ENCODE measurements around the gene SPTAN1.

The SPTAN1 gene

GRCh38 chr9:128526720-128527119 lies 25.7 kb upstream of the SPTAN1 start:
- Histone ChIP-seq H3K9ac (ENCODE audit: low read length) (no peak overlapping the region), H3F3A (ENCODE audit: insufficient read depth, low read length) (no peaks in the 10 kb centered on the region), H3K36me3 (replicated peaks; ENCODE audit: insufficient read depth, low read length) (no peaks in the 10 kb centered on the region; the same call in 1 of the 2 replicates), H3K27me3 (replicated peaks; ENCODE audit: insufficient read depth, low read length) (no peaks in the 10 kb centered on the region), H3K27ac (ENCODE audit: low read length) (no peak overlapping the region), H3K4me1 (ENCODE audit: low read length) (no peaks in the 10 kb centered on the region), H3K9me2 (replicated peaks; ENCODE audit: insufficient read depth, low read length) (no peaks in the 10 kb centered on the region), H3K79me2 (ENCODE audit: low read length) (no peaks in the 10 kb centered on the region), H3K4me2 (ENCODE audit: low read depth, low read length) (no peak overlapping the region), H3K4me3 (ENCODE audit: low read length) (no peak overlapping the region), H3K9me3 (replicated peaks; ENCODE audit: insufficient read depth, low read length) (no peaks in the 10 kb centered on the region), H2AFZ (ENCODE audit: low read length) (no peak overlapping the region), H4K20me1 (ENCODE audit: insufficient read depth, low read length) (no peaks in the 10 kb centered on the region)
- no peak for DNase-seq
- TF ChIP-seq CTCF (IDR thresholded peaks at IDR 0.05; ENCODE audit: low read length) (no peak), EZH2 (optimal IDR thresholded peaks at IDR 0.05; ENCODE audit: low read depth, low read length) (no peak), EZH2phosphoT487 (IDR thresholded peaks at IDR 0.05; ENCODE audit: low read length) (no peak)

DNA sequence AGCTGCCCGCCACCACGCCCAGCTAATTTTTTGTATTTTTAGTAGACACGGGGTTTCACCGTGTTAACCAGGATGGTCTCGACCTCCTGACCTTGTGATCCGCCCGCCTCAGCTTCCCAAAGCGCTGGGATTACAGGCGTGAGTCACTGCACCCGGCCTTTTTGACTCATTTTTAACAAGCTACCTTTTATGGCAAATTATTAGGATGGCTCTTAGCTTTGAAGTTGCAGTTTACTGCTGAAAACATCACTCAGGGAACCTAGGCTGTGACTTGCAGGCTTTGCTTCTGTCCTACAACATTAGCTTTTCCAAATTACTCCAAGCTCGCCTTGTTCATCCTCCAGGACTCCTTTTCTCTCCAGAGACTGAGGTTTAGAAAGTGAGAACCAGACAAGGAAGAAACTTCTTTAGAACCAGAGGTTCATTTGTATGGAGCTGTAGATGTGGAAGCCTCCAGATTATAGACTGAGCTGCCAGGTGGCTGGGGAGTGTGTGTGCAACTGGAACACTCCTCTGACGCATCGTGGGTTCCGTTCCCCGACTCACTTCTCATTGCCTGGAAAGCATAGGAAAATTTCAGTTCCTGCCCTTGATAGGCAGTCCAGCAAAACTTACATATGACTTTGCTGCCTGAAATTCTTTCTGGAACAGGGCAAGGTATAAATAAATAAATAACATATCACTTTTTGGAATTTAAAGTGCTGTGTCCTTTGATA lies 23.8 kb upstream of the SPTAN1 start:
- H3K9ac ChIP-seq (ENCODE audit: low read length), result no peak overlapping the region
- H3K79me2 ChIP-seq (ENCODE audit: low read length), result no peaks in the 10 kb centered on the region
- H3K36me3 ChIP-seq (replicated peaks; ENCODE audit: insufficient read depth, low read length), result no peaks in the 10 kb centered on the region
- no peak overlapping the region for H3K4me2 ChIP-seq (ENCODE audit: low read depth, low read length)
- no peaks in the 10 kb centered on the region for H3K9me2 ChIP-seq (replicated peaks; ENCODE audit: insufficient read depth, low read length)
- no peaks in the 10 kb centered on the region for H3F3A ChIP-seq (ENCODE audit: insufficient read depth, low read length)
- H4K20me1 ChIP-seq (ENCODE audit: insufficient read depth, low read length), result no peaks in the 10 kb centered on the region
- H3K4me3 ChIP-seq (ENCODE audit: low read length), result no peak overlapping the region
- no peaks in the 10 kb centered on the region for H3K27me3 ChIP-seq (replicated peaks; ENCODE audit: insufficient read depth, low read length)
- H3K27ac ChIP-seq (ENCODE audit: low read length), result no peak overlapping the region
- DNase-seq, result no peak
- no peak for TF ChIP-seq CTCF (IDR thresholded peaks at IDR 0.05; ENCODE audit: low read length)
- TF ChIP-seq EZH2phosphoT487 (IDR thresholded peaks at IDR 0.05; ENCODE audit: low read length), result no peak
- TF ChIP-seq EZH2 (optimal IDR thresholded peaks at IDR 0.05; ENCODE audit: low read depth, low read length), result no peak
- H3K4me1 ChIP-seq (ENCODE audit: low read length), result no peaks in the 10 kb centered on the region
- H3K9me3 ChIP-seq (replicated peaks; ENCODE audit: insufficient read depth, low read length), result no peaks in the 10 kb centered on the region
- no peak overlapping the region for H2AFZ ChIP-seq (ENCODE audit: low read length)

DNA sequence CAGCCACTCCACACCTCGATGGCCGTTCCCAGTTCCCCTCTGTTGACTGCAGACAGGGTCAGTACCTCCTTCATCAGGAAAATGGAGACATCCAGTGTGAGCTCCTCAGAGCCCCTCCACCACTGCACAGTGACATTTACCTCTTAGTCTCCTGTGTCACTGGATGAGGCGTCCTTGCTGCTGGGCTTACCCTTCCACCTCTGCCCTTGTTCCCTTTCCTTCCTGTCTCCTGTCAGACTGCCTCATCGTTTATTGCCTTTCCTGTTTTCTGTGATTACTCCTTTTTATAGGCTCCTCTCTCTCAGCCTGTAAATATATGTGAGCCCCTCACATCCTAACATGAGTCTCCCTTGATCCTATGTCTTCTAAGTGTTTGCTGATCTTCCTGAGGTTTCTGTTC lies 23.2 kb upstream of the SPTAN1 start:
- DNase-seq, result no peak
- Histone ChIP-seq H3K27ac (ENCODE audit: low read length) (no peak overlapping the region), H3K36me3 (replicated peaks; ENCODE audit: insufficient read depth, low read length) (no peaks in the 10 kb centered on the region)

More for the DNA sequence above, 23.2 kb upstream of the SPTAN1 start:
- H3K27me3 ChIP-seq (replicated peaks; ENCODE audit: insufficient read depth, low read length), result no peaks in the 10 kb centered on the region
- H3K4me2 ChIP-seq (ENCODE audit: low read depth, low read length), result no peak overlapping the region
- H3F3A ChIP-seq (ENCODE audit: insufficient read depth, low read length), result no peaks in the 10 kb centered on the region
- no peak overlapping the region for H2AFZ ChIP-seq (ENCODE audit: low read length)
- H3K4me3 ChIP-seq (ENCODE audit: low read length), result no peak overlapping the region
- no peaks in the 10 kb centered on the region for H3K4me1 ChIP-seq (ENCODE audit: low read length)
- no peak overlapping the region for H3K9ac ChIP-seq (ENCODE audit: low read length)
- TF ChIP-seq EZH2phosphoT487 (IDR thresholded peaks at IDR 0.05; ENCODE audit: low read length) (no peak), EZH2 (optimal IDR thresholded peaks at IDR 0.05; ENCODE audit: low read depth, low read length) (no peak), CTCF (IDR thresholded peaks at IDR 0.05; ENCODE audit: low read length) (no peak)
- no peaks in the 10 kb centered on the region for H3K79me2 ChIP-seq (ENCODE audit: low read length)
- no peaks in the 10 kb centered on the region for H4K20me1 ChIP-seq (ENCODE audit: insufficient read depth, low read length)
- H3K9me3 ChIP-seq (replicated peaks; ENCODE audit: insufficient read depth, low read length), result no peaks in the 10 kb centered on the region
- H3K9me2 ChIP-seq (replicated peaks; ENCODE audit: insufficient read depth, low read length), result no peaks in the 10 kb centered on the region
